Nephron (organoid): Measurements from ENCODE around the gene MICU2.

Experiments used
- H3K27ac Mint-ChIP-seq, 3 experiments: 2 replicates each; pipeline ENCODE4 v1.8.0; 2020; ENCODE audit warnings: mixed read lengths in 3 of 3, mild to moderate bottlenecking in 2 of 3, moderate library complexity in 1 of 3
- H3K27me3 Mint-ChIP-seq: 2 replicates; pipeline ENCODE4 v1.8.0; 2021; ENCODE audit warnings: low read depth, mild to moderate bottlenecking, moderate library complexity, mixed read lengths
- H3K36me3 Mint-ChIP-seq: 2 replicates; pipeline ENCODE4 v1.8.0; 2020; ENCODE audit warnings: low read depth, mixed read lengths
- H3K4me1 Mint-ChIP-seq: 2 replicates; pipeline ENCODE4 v1.8.0; 2020; ENCODE audit warnings: mixed read lengths
- H3K4me3 Mint-ChIP-seq, 3 experiments: 2 replicates each; pipeline ENCODE4 v1.8.0; 2020; ENCODE audit warnings: mild to moderate bottlenecking in 3 of 3, mixed read lengths in 3 of 3, moderate library complexity in 2 of 3
- H3K9me3 Mint-ChIP-seq: 2 replicates; pipeline ENCODE4 v1.8.0; 2020; ENCODE audit warnings: mixed read lengths
- CTCF ChIP-seq, 3 experiments: fragments of 200-600 bp; sonication (generic); IDR thresholded peaks; one replicate each; pipeline ENCODE4 v1.5.0; 2021; ENCODE audit warnings: antibody characterized with exemption in 3 of 3; ENCODE audit not compliant: unreplicated experiment in 3 of 3

MICU2 gene

DNA sequence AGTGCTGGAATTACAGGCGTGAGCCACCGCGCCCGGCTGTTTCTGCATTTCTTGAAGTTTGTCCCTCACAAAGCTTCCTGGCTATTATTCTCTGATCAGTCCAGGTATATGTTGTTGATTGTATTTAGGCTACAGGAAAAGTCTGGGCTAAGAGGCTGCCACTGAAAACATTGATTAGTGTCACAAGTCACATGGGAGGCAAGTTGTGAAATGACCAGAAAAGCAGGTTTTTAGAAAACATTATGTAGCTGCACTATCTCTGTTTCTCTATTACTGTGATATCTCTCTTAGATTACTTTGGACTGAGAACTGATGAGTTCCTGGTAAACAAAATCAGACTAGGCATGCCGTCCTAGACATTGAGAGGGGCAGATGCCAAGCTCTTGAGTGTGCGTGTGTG, 128.9 kb downstream of the MICU2 start:
- TF ChIP-seq CTCF (IDR thresholded peaks at IDR 0.05; ENCODE audit: unreplicated experiment in 3 of 3), result no peak

GRCh38 chr13:21470785-21471184, 133.2 kb downstream of the MICU2 start:
- no peak for TF ChIP-seq CTCF (IDR thresholded peaks at IDR 0.05; ENCODE audit: unreplicated experiment in 3 of 3)
- Mint-ChIP-seq H3K27me3 (no peaks in the 10 kb centered on the region), H3K36me3 (no peaks in the 10 kb centered on the region), H3K27ac (no peak overlapping the region), H3K4me3 (no peak overlapping the region), H3K4me1 (no peaks in the 10 kb centered on the region), H3K9me3 (peaks cover 20% of the 10 kb centered on the region)

More for the DNA sequence above, 128.9 kb downstream of the MICU2 start:
- Mint-ChIP-seq H3K9me3 (peaks cover 12% of the 10 kb centered on the region), H3K4me1 (peaks cover 6% of the 10 kb centered on the region), H3K27ac (no peak overlapping the region), H3K36me3 (no peaks in the 10 kb centered on the region), H3K4me3 (no peak overlapping the region), H3K27me3 (no peaks in the 10 kb centered on the region)

DNA sequence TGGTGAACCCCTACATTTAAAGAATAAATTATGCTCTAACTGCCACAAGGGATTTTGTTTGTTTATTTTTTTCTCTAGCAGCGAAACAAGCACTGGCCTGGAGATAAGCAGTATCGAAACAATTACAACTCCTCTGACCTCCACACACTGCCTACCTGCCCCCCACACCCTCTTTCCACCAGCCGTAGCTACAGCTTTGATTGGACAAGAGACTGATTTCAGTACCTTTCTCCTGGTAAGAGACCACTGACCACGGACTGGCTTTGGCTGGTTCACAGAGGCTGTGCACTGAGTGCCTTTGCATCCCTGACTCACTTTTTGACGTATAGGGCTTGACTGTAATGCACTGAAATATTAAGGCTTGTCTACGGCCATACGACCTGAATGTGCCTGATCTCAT, 137.4 kb downstream of the MICU2 start:
- H3K36me3 Mint-ChIP-seq, result no peaks in the 10 kb centered on the region
- H3K27me3 Mint-ChIP-seq, result no peaks in the 10 kb centered on the region
- no peak overlapping the region for H3K27ac Mint-ChIP-seq
- H3K4me1 Mint-ChIP-seq, result no peaks in the 10 kb centered on the region
- peaks cover 18% of the 10 kb centered on the region for H3K9me3 Mint-ChIP-seq
- no peak for TF ChIP-seq CTCF (IDR thresholded peaks at IDR 0.05; ENCODE audit: unreplicated experiment in 3 of 3)
- H3K4me3 Mint-ChIP-seq, result no peak overlapping the region

DNA sequence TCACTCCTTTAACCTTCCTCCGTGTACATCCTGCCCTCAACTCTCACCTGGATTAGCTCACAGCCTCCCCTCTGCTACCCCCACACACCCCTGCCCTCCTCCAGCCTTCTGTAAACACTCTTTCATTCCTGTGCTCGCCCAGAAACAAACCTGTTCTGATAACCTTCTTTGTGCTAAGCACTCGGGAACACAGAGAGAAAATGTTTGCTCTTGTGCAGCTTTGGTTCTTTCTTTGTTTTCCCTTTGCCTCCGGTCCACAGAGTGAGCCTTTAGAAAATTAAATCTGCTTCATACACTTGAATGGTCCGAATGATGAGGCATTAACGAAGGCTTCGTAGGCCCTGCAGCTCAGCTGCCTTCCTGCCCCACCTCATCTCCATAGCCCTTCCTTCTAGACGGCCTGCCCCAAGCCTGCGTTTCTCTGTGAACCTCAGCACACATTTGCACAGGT, 138.2 kb downstream of the MICU2 start:
- Mint-ChIP-seq H3K36me3 (no peaks in the 10 kb centered on the region), H3K4me1 (no peaks in the 10 kb centered on the region), H3K27ac (peak overlapping the region in 1 of 3 experiments; percentile 19), H3K27me3 (no peaks in the 10 kb centered on the region), H3K4me3 (no peak overlapping the region), H3K9me3 (peaks cover 14% of the 10 kb centered on the region)
- TF ChIP-seq CTCF (IDR thresholded peaks at IDR 0.05; ENCODE audit: unreplicated experiment in 3 of 3), result no peak

- Mint-ChIP-seq H3K4me1 (peaks cover under 1% of the 10 kb centered on the region), H3K27ac (no peak overlapping the region), H3K9me3 (peaks cover 7% of the 10 kb centered on the region), H3K27me3 (peaks cover 4% of the 10 kb centered on the region), H3K4me3 (no peak overlapping the region), H3K36me3 (no peaks in the 10 kb centered on the region)
- TF ChIP-seq CTCF (IDR thresholded peaks at IDR 0.05; ENCODE audit: unreplicated experiment in 3 of 3), result no peak
Observed at GRCh38 chr13:21463424-21463823, 140.5 kb downstream of the MICU2 start.

DNA sequence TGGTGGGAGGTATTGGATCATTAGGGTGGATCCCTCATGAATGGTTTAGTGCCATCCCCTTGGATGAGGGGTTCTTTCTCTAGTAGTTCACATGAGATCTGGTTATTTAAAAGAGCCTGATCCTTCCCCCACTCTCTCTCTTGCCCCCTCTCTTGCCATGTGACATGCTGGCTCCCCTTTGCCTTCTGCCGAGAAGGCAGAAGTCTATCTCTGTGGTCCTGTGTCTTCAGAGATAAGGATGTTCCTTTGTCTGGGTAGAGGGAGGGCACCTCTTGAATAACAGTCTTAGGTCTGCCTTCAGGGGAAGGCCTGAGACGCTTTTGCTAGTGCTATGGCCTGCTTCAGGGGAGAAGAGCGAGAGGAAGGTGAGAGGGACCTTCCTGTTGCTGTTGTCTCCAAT, 142.8 kb downstream of the MICU2 start:
- peaks cover 17% of the 10 kb centered on the region for H3K4me1 Mint-ChIP-seq
- peaks cover 7% of the 10 kb centered on the region for H3K9me3 Mint-ChIP-seq
- peaks cover 4% of the 10 kb centered on the region for H3K27me3 Mint-ChIP-seq
- no peak for TF ChIP-seq CTCF (IDR thresholded peaks at IDR 0.05; ENCODE audit: unreplicated experiment in 3 of 3)
- peak overlapping the region in 1 of 3 experiments; percentile 82 for H3K27ac Mint-ChIP-seq
- H3K36me3 Mint-ChIP-seq, result peaks cover 5% of the 10 kb centered on the region
- H3K4me3 Mint-ChIP-seq, result peak overlapping the region; percentile 77 to 90 (median 90)
